Lower leg skin (tissue), 3 donors: Measurements from ENCODE around the gene RNGTT.

ENCODE experiments used
- POLR2A ChIP-seq, 2 donors: fragments of 450-650 bp; IDR thresholded peaks; one replicate each; pipeline ENCODE4 v1.6.1; 2016 to 2017; ENCODE audit warnings: antibody characterized with exemption in 2 of 2, mild to moderate bottlenecking in 1 of 2, moderate library complexity in 1 of 2
- TF ChIP-seq, protein P1 (sequence below), 3 donors: fragments of 450-650 bp; IDR thresholded peaks; one replicate each; pipeline ENCODE4 v1.5.1; 2016; ENCODE audit warnings: antibody characterized with exemption in 3 of 3, mild to moderate bottlenecking in 3 of 3, moderate library complexity in 2 of 3

DNA sequence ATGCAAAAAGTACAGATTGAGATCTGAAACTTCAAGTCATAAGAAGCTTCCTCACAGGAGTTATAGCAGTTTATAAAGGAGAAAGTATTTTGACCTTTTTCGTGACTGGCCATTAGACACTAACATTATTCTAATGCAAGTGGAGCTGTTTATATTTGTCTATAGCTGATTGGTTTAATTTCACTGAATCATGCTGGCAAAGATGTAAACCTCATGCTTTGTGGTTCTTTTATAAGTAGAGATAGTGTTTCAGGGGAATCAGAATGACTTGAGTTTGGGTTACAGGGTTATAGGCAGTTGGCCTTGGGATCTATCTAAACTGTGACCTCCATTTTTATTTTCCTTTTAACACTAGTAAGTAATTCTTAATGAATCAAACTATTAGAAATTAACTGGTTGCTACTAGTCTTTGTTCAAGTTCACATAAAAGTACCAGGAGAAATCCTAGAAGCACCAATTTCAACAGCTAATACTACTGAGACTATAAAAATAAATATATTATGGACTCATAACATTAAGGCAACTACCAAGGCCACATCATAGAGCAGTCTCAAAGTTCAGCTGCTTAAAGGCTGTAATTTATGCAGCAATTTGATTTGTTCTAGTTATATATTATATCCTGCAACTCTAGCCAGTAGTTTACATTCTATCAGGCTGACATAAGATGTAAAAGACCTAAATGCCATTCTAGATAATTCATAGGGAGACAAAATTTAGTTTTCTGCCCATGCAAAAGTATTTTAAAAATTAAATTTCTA lies 94.0 kb downstream of the RNGTT start:
- no peak for TF ChIP-seq POLR2A (IDR thresholded peaks at IDR 0.05)
- TF ChIP-seq, protein P1, sequence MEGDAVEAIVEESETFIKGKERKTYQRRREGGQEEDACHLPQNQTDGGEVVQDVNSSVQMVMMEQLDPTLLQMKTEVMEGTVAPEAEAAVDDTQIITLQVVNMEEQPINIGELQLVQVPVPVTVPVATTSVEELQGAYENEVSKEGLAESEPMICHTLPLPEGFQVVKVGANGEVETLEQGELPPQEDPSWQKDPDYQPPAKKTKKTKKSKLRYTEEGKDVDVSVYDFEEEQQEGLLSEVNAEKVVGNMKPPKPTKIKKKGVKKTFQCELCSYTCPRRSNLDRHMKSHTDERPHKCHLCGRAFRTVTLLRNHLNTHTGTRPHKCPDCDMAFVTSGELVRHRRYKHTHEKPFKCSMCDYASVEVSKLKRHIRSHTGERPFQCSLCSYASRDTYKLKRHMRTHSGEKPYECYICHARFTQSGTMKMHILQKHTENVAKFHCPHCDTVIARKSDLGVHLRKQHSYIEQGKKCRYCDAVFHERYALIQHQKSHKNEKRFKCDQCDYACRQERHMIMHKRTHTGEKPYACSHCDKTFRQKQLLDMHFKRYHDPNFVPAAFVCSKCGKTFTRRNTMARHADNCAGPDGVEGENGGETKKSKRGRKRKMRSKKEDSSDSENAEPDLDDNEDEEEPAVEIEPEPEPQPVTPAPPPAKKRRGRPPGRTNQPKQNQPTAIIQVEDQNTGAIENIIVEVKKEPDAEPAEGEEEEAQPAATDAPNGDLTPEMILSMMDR (IDR thresholded peaks at IDR 0.05), result no peak
